NCI-H2107 (cell line): ENCODE measurements around the gene TMEM178B.

Experiments
- DNase-seq: peaks from one replicate; lab custom pipeline; 2025; lab: John Stamatoyannopoulos, UW

Gene TMEM178B

GRCh38 chr7:141528399-141528798 is 454.5 kb downstream of the TMEM178B start:
- no peak for DNase-seq
